H9 (cell line): ENCODE data around the gene LMTK2. TPM values are rescaled to one million over a fixed set of nuclear protein-coding genes. Genes with fewer than 3 reads are reported as not detected.

Experiments
- DNase-seq: peaks from one replicate; pipeline ENCODE4 v3.0.0-alpha.2; 2017
- H2AFZ ChIP-seq: one replicate; pipeline ENCODE4 v1.6.1; 2013; ENCODE audit warnings: mild to moderate bottlenecking, low read length, control low read depth, moderate library complexity
- H2AK5ac ChIP-seq: 2 replicates; pipeline ENCODE4 v1.6.1; 2013; ENCODE audit warnings: low read length, control low read depth, mixed read lengths; ENCODE audit not compliant: insufficient read length
- H2BK120ac ChIP-seq: one replicate; pipeline ENCODE4 v1.6.1; 2013; ENCODE audit warnings: low read depth, mild to moderate bottlenecking, low read length, control low read depth, inconsistent platforms; ENCODE audit not compliant: poor library complexity, severe bottlenecking
- H2BK12ac ChIP-seq: 2 replicates; pipeline ENCODE4 v1.6.1; 2013; ENCODE audit warnings: low read length, control low read depth, mixed read lengths, low read depth; ENCODE audit not compliant: insufficient read length
- H2BK15ac ChIP-seq: 2 replicates; pipeline ENCODE4 v1.6.1; 2013; ENCODE audit warnings: low read depth, low read length, control low read depth
- H2BK20ac ChIP-seq: one replicate; pipeline ENCODE4 v1.6.1; 2013; ENCODE audit warnings: low read depth, mild to moderate bottlenecking, low read length, control low read depth, inconsistent platforms; ENCODE audit not compliant: poor library complexity, severe bottlenecking
- H2BK5ac ChIP-seq: 2 replicates; pipeline ENCODE4 v1.6.1; 2013; ENCODE audit warnings: low read length, control low read depth, mixed read lengths; ENCODE audit not compliant: insufficient read length
- H3K14ac ChIP-seq: 2 replicates; pipeline ENCODE4 v1.6.1; 2013; ENCODE audit warnings: low read length, control low read depth; ENCODE audit not compliant: insufficient read depth
- H3K18ac ChIP-seq: 2 replicates; pipeline ENCODE4 v1.6.1; 2013; ENCODE audit warnings: low read depth, mild to moderate bottlenecking, mixed read lengths, low read length, control low read depth; ENCODE audit not compliant: insufficient read length
- H3K23ac ChIP-seq: 2 replicates; pipeline ENCODE4 v1.6.1; 2013; ENCODE audit warnings: low read length, control low read depth, mixed read lengths, low read depth; ENCODE audit not compliant: insufficient read length
- H3K23me2 ChIP-seq: 2 replicates; pipeline ENCODE4 v1.6.1; 2013; ENCODE audit warnings: low read depth, mild to moderate bottlenecking, mixed read lengths, low read length, control low read depth; ENCODE audit not compliant: insufficient read length, poor library complexity, severe bottlenecking
- H3K27ac ChIP-seq: 2 replicates; pipeline ENCODE4 v1.5.1; 2013; ENCODE audit warnings: low read length, control low read depth, mixed read lengths, low read depth; ENCODE audit not compliant: insufficient read length
- H3K27me3 ChIP-seq: 2 replicates; pipeline ENCODE4 v1.6.1; 2013; ENCODE audit warnings: low read length, control low read depth, inconsistent platforms; ENCODE audit not compliant: insufficient read depth
- H3K4ac ChIP-seq: 2 replicates; pipeline ENCODE4 v1.6.1; 2013; ENCODE audit warnings: low read depth, mild to moderate bottlenecking, control low read depth, inconsistent platforms, low read length, moderate library complexity
- H3K4me1 ChIP-seq: 2 replicates; pipeline ENCODE4 v1.6.1; 2013; ENCODE audit warnings: low read length, control low read depth, inconsistent platforms; ENCODE audit not compliant: insufficient read depth
- H3K4me2 ChIP-seq: 2 replicates; pipeline ENCODE4 v1.6.1; 2013; ENCODE audit warnings: low read length, control low read depth, mixed read lengths; ENCODE audit not compliant: insufficient read length, insufficient read depth
- H3K56ac ChIP-seq: 2 replicates; pipeline ENCODE4 v1.6.1; 2013; ENCODE audit warnings: low read depth, mild to moderate bottlenecking, mixed read lengths, low read length, control low read depth; ENCODE audit not compliant: insufficient read length
- H3K79me1 ChIP-seq: 2 replicates; pipeline ENCODE4 v1.6.1; 2013; ENCODE audit warnings: low read depth, mild to moderate bottlenecking, moderate library complexity, low read length, control low read depth, inconsistent platforms; ENCODE audit not compliant: insufficient read depth, poor library complexity, severe bottlenecking
- H3K79me2 ChIP-seq: 2 replicates; pipeline ENCODE4 v1.6.1; 2013; ENCODE audit warnings: low read length, control low read depth, inconsistent platforms; ENCODE audit not compliant: insufficient read depth
- H3K9ac ChIP-seq: 2 replicates; pipeline ENCODE4 v1.6.1; 2013; ENCODE audit warnings: low read length, control low read depth, mixed read lengths; ENCODE audit not compliant: insufficient read length; ENCODE audit errors: extremely low read depth
- H3K9me3 ChIP-seq: one replicate; pipeline ENCODE4 v1.6.1; 2013; ENCODE audit warnings: low read depth, low read length, inconsistent platforms; ENCODE audit not compliant: control insufficient read depth
- H3T11ph ChIP-seq: one replicate; pipeline ENCODE4 v1.6.1; 2013; ENCODE audit warnings: mild to moderate bottlenecking, low read length, control low read depth, inconsistent platforms
- H4K20me1 ChIP-seq: one replicate; pipeline ENCODE4 v1.6.1; 2013; ENCODE audit not compliant: control insufficient read depth, insufficient read length, insufficient read depth
- H4K5ac ChIP-seq: 2 replicates; pipeline ENCODE4 v1.6.1; 2013; ENCODE audit warnings: low read depth, mild to moderate bottlenecking, mixed read lengths, low read length, control low read depth; ENCODE audit not compliant: insufficient read length
- H4K8ac ChIP-seq: replicated peaks from 2 replicates; pipeline ENCODE4 v1.6.1; 2013; ENCODE audit warnings: low read length, control low read depth, mixed read lengths, low read depth; ENCODE audit not compliant: insufficient read length
- H4K91ac ChIP-seq: 2 replicates; pipeline ENCODE4 v1.6.1; 2013; ENCODE audit warnings: low read depth, mild to moderate bottlenecking, moderate library complexity, mixed read lengths, low read length, control low read depth; ENCODE audit not compliant: insufficient read length
- H3K27ac Mint-ChIP-seq, 3 experiments: 2 replicates in 2 of 3; 3 replicates in 1 of 3; pipeline ENCODE4 v1.8.0; 2020 to 2021; ENCODE audit warnings: mixed read lengths in 3 of 3, mild to moderate bottlenecking in 1 of 3, moderate library complexity in 1 of 3
- H3K27me3 Mint-ChIP-seq: 2 replicates; pipeline ENCODE4 v1.8.0; 2021; ENCODE audit warnings: low read depth, mild to moderate bottlenecking, moderate library complexity, mixed read lengths
- H3K36me3 Mint-ChIP-seq, 3 experiments: 2 replicates in 2 of 3; 3 replicates in 1 of 3; pipeline ENCODE4 v1.8.0; 2020 to 2021; ENCODE audit warnings: low read depth in 3 of 3, mixed read lengths in 3 of 3; ENCODE audit not compliant: insufficient read depth in 1 of 3
- H3K4me1 Mint-ChIP-seq, 2 experiments: 2 replicates each; pipeline ENCODE4 v1.8.0; 2020; ENCODE audit warnings: mixed read lengths in 2 of 2
- H3K4me3 Mint-ChIP-seq, 2 experiments: 2 replicates in 1 of 2; 3 replicates in 1 of 2; pipeline ENCODE4 v1.8.0; 2020 to 2021; ENCODE audit warnings: mild to moderate bottlenecking in 2 of 2, mixed read lengths in 2 of 2, moderate library complexity in 1 of 2
- H3K9me3 Mint-ChIP-seq, 2 experiments: 2 replicates in 1 of 2; 3 replicates in 1 of 2; pipeline ENCODE4 v1.8.0; 2020; ENCODE audit warnings: mild to moderate bottlenecking in 2 of 2, mixed read lengths in 2 of 2, moderate library complexity in 1 of 2
- CTCF ChIP-seq: fragments of 200-600 bp; sonication (generic); conservative IDR thresholded peaks from 3 replicates; pipeline ENCODE4 v1.8.0; 2021; ENCODE audit warnings: antibody characterized with exemption, mild to moderate bottlenecking
- WGBS: extraction: QIAGEN DNeasy Blood & Tissue Kit; methylation state at CpG from one replicate; pipeline ENCODE4 v1.1.7; 2013; ENCODE audit warnings: missing lambda C conversion rate, low lambda C conversion rate, mixed read lengths; ENCODE audit not compliant: insufficient read length; ENCODE audit errors: extremely low coverage; 5-methylcytosine and 5-hydroxymethylcytosine counted together
- total RNA-seq: library from RNA; stranded (reverse); gene quantifications from 2 replicates; pipeline ENCODE4 v1.2.1, GENCODE V29; 2021

The LMTK2 gene
- total RNA-seq, 1 experiment from 2014 or later = 24.9 TPM

GRCh38 chr7:98157761-98158160 lies 51.1 kb downstream of the LMTK2 start:
- TF ChIP-seq CTCF = no peak
- no peaks in the 10 kb centered on the region for H3K23me2 ChIP-seq

More at GRCh38 chr7:98157761-98158160, 51.1 kb downstream of the LMTK2 start:
- no peak overlapping the region for H4K8ac ChIP-seq
- Mint-ChIP-seq H3K4me1 (peaks cover 0 to 1% of the 10 kb centered on the region in 2 experiments; a peak in 3 of 4 replicates), H3K4me3 (no peak overlapping the region), H3K36me3 (peaks cover 21 to 50% (median 49%) of the 10 kb centered on the region in 3 experiments; a peak in 6 of 7 replicates), H3K27me3 (no peaks in the 10 kb centered on the region), H3K9me3 (no peaks in the 10 kb centered on the region), H3K27ac (no peak overlapping the region; a peak in 1 of 7 replicates)
- no peak overlapping the region for H2BK120ac ChIP-seq
- H3K79me1 ChIP-seq = no peaks in the 10 kb centered on the region
- H3K9ac ChIP-seq = no peak overlapping the region
- no peak overlapping the region for H3K18ac ChIP-seq
- no peaks in the 10 kb centered on the region for H3K79me2 ChIP-seq
- H4K20me1 ChIP-seq = no peaks in the 10 kb centered on the region
- no peak overlapping the region for H2BK5ac ChIP-seq
- H3K4ac ChIP-seq = no peak overlapping the region
- no peak overlapping the region for H4K91ac ChIP-seq
- no peak for DNase-seq
- no CpG with 5 or more reads among the region's 4 CpGs for WGBS
- no peak overlapping the region for H2BK20ac ChIP-seq
- no peak overlapping the region for H3T11ph ChIP-seq
- no peak overlapping the region for H4K5ac ChIP-seq
- no peaks in the 10 kb centered on the region for H3K4me1 ChIP-seq
- no peaks in the 10 kb centered on the region for H3K27me3 ChIP-seq
- no peak overlapping the region for H3K56ac ChIP-seq
- H2BK15ac ChIP-seq = no peak overlapping the region
- no peak overlapping the region for H3K14ac ChIP-seq
- H2AFZ ChIP-seq = no peak overlapping the region
- H3K9me3 ChIP-seq = no peaks in the 10 kb centered on the region
- no peak overlapping the region for H3K27ac ChIP-seq
- H2AK5ac ChIP-seq = no peak overlapping the region
- no peak overlapping the region for H3K4me2 ChIP-seq
- no peak overlapping the region for H3K23ac ChIP-seq
- H2BK12ac ChIP-seq = no peak overlapping the region
